Measurements from ENCODE around the gene RYR1. TPM values are rescaled to one million over a fixed set of nuclear protein-coding genes. Genes with fewer than 3 reads are reported as not detected.

Gene RYR1
- total and polyA plus RNA-seq, 2 donors (not counting 1 experiment from before 2014, with no cell fraction given) = 0.43 to 3.8 TPM

GRCh38 chr19:38448225-38448624 lies 14.7 kb downstream of the RYR1 start:
- no peaks in the 10 kb centered on the region for H3K36me3 ChIP-seq (replicated peaks in 1 of 2; ENCODE audit: control extremely low read depth in 1 of 2, control insufficient read depth in 1 of 2, extremely low read depth in 1 of 2, insufficient read depth in 2 of 2, low read length in 1 of 2)
- H3K27ac ChIP-seq (ENCODE audit: low read length in 2 of 2) = no peak overlapping the region
- peaks cover 0 to 9% (median 0%) of the 10 kb centered on the region in 3 donors for H3K9me3 ChIP-seq (ENCODE audit: control extremely low read depth in 1 of 3, control insufficient read depth in 2 of 3, insufficient read depth in 1 of 3, low read length in 2 of 3)
- POLR2A ChIA-PET = interaction anchor here (0.5 kb wide), 2 partner anchors 189 to 297 kb away, joined by 5 to 6 read pairs; no protein-coding TSS in a partner anchor
- no peaks in the 10 kb centered on the region for H3K27me3 ChIP-seq (replicated peaks in 1 of 4; ENCODE audit: control extremely low read depth in 1 of 4, control insufficient read depth in 3 of 4, insufficient read depth in 4 of 4, low read length in 3 of 4)
- Mint-ChIP-seq H3K9me3 (ENCODE audit: insufficient read depth) (no peaks in the 10 kb centered on the region), H3K4me1 (no peaks in the 10 kb centered on the region), H3K27ac (no peak overlapping the region), H3K4me3 (no peak overlapping the region), H3K27me3 (peaks cover 20% of the 10 kb centered on the region)
- H2AFZ ChIP-seq (ENCODE audit: insufficient read depth, low read depth, low read length, poor library complexity, severe bottlenecking) = no peak overlapping the region
- H3K4me2 ChIP-seq (replicated peaks; ENCODE audit: low read depth, low read length, poor library complexity, severe bottlenecking) = no peak overlapping the region
- ATAC-seq (ENCODE audit: low read depth) = no peak
- TF ChIP-seq EZH2 (IDR thresholded peaks at IDR 0.05; ENCODE audit: borderline replicate concordance, insufficient read depth, low read depth, low read length, poor library complexity, severe bottlenecking) = no peak
- TF ChIP-seq CTCF (IDR thresholded peaks at IDR 0.05) = no peak
- CTCF ChIA-PET = no interaction called here
- WGBS (ENCODE audit: insufficient coverage) = 92% methylated on average over 9 of the region's 9 CpGs
- no peak for DNase-seq
- H3K79me2 ChIP-seq (ENCODE audit: control insufficient read depth, insufficient read depth, low read length) = no peaks in the 10 kb centered on the region
- H3K9ac ChIP-seq (ENCODE audit: low read length) = no peak overlapping the region
- intact Hi-C loops (cut with micrococcal nuclease) = no loop called here
- H3K4me1 ChIP-seq (ENCODE audit: control insufficient read depth in 2 of 2, insufficient read depth in 2 of 2, low read length in 2 of 2) = no peaks in the 10 kb centered on the region
- no peaks in the 10 kb centered on the region for H4K20me1 ChIP-seq (ENCODE audit: control insufficient read depth, insufficient read depth, low read length, poor library complexity, severe bottlenecking)
- H3K4me3 ChIP-seq (ENCODE audit: control extremely low read depth in 1 of 5, extremely low read depth in 1 of 5, insufficient read depth in 1 of 5, low read depth in 2 of 5, low read length in 4 of 5) = no peak overlapping the region

GRCh38 chr19:38449518-38449917 lies 16.0 kb downstream of the RYR1 start:
- no peak for TF ChIP-seq CTCF (IDR thresholded peaks at IDR 0.05)
- TF ChIP-seq EZH2 (IDR thresholded peaks at IDR 0.05; ENCODE audit: borderline replicate concordance, insufficient read depth, low read depth, low read length, poor library complexity, severe bottlenecking) = no peak
- H3K4me1 ChIP-seq (ENCODE audit: control insufficient read depth in 2 of 2, insufficient read depth in 2 of 2, low read length in 2 of 2) = no peaks in the 10 kb centered on the region
- CTCF ChIA-PET = no interaction called here
- no peaks in the 10 kb centered on the region for H3K36me3 ChIP-seq (replicated peaks in 1 of 2; ENCODE audit: control extremely low read depth in 1 of 2, control insufficient read depth in 1 of 2, extremely low read depth in 1 of 2, insufficient read depth in 2 of 2, low read length in 1 of 2)
- no peak overlapping the region for H3K4me2 ChIP-seq (replicated peaks; ENCODE audit: low read depth, low read length, poor library complexity, severe bottlenecking)
- no peak for DNase-seq
- H3K9me3 Mint-ChIP-seq (ENCODE audit: insufficient read depth) = no peaks in the 10 kb centered on the region
- ATAC-seq (ENCODE audit: low read depth) = no peak
- H2AFZ ChIP-seq (ENCODE audit: insufficient read depth, low read depth, low read length, poor library complexity, severe bottlenecking) = no peak overlapping the region
- no peaks in the 10 kb centered on the region for H3K79me2 ChIP-seq (ENCODE audit: control insufficient read depth, insufficient read depth, low read length)
- intact Hi-C loops (cut with micrococcal nuclease) = no loop called here
- no peak overlapping the region for H3K9ac ChIP-seq (ENCODE audit: low read length)
- peaks cover 9% of the 10 kb centered on the region for H3K27me3 Mint-ChIP-seq
- POLR2A ChIA-PET = no interaction called here
- no peaks in the 10 kb centered on the region for H3K4me1 Mint-ChIP-seq
- H3K4me3 Mint-ChIP-seq = no peak overlapping the region
- H3K27ac Mint-ChIP-seq = no peak overlapping the region
- no peak overlapping the region for H3K4me3 ChIP-seq (ENCODE audit: control extremely low read depth in 1 of 5, extremely low read depth in 1 of 5, insufficient read depth in 1 of 5, low read depth in 2 of 5, low read length in 4 of 5)
- H3K9me3 ChIP-seq (ENCODE audit: control extremely low read depth in 1 of 3, control insufficient read depth in 2 of 3, insufficient read depth in 1 of 3, low read length in 2 of 3) = peaks cover 0 to 9% (median 0%) of the 10 kb centered on the region in 3 donors
- WGBS (ENCODE audit: insufficient coverage) = 43% methylated on average over 1 of the region's 5 CpGs
- no peak overlapping the region for H3K27ac ChIP-seq (ENCODE audit: low read length in 2 of 2)
- no peaks in the 10 kb centered on the region for H3K27me3 ChIP-seq (replicated peaks in 1 of 4; ENCODE audit: control extremely low read depth in 1 of 4, control insufficient read depth in 3 of 4, insufficient read depth in 4 of 4, low read length in 3 of 4)
- no peaks in the 10 kb centered on the region for H4K20me1 ChIP-seq (ENCODE audit: control insufficient read depth, insufficient read depth, low read length, poor library complexity, severe bottlenecking)

Measured in B cell (primary cell).